Measurements from ENCODE around the gene DENND2C.

GRCh38 chr1:114692947-114693346, 23.1 kb upstream of the DENND2C start:
- TF ChIP-seq CTCF (conservative IDR thresholded peaks at IDR 0.05 in 1 of 2, IDR thresholded peaks at IDR 0.05 in 1 of 2; ENCODE audit: extremely low read depth in 1 of 2, insufficient read depth in 1 of 2, low read depth in 1 of 2, low read length in 2 of 2) (no peak), EZH2 (IDR thresholded peaks at IDR 0.05; ENCODE audit: borderline replicate concordance, low read length) (no peak)
